AG04450 (cell line): ENCODE data around the gene TAF9B. TPM values are rescaled to one million over a fixed set of nuclear protein-coding genes. Genes with fewer than 3 reads are reported as not detected.

ENCODE experiments used
- CTCF ChIA-PET: fragments of 300-600, 350-600 bp; formaldehyde crosslinking; extraction: SDS; loops from one replicate; lab custom pipeline; 2022; ENCODE audit warnings: antibody characterized with exemption, inconsistent platforms; lab: Charles Lee
- POLR2A ChIA-PET: fragments of 350-600 bp; formaldehyde crosslinking; extraction: SDS; loops from one replicate; lab custom pipeline; 2021; ENCODE audit warnings: antibody characterized with exemption, inconsistent platforms; lab: Yijun Ruan, JAX
- DNase-seq: peaks from one replicate; pipeline ENCODE4 v3.0.0-alpha.2; 2011; ENCODE audit warnings: low read depth, low spot score
- H3K27ac ChIP-seq: one replicate; pipeline ENCODE4 v1.5.1; 2012; ENCODE audit warnings: low read depth, low read length, control low read depth
- H3K27me3 ChIP-seq: one replicate; pipeline ENCODE4 v1.6.0; 2012; ENCODE audit warnings: low read length; ENCODE audit not compliant: control insufficient read depth, insufficient read depth
- H3K4me3 ChIP-seq: 2 replicates; pipeline ENCODE4 v1.5.1; 2011; ENCODE audit warnings: mild to moderate bottlenecking, low read depth, low read length, control low read depth
- H3K9me3 ChIP-seq: 2 replicates; pipeline ENCODE4 v1.5.1; 2012; ENCODE audit warnings: low read length; ENCODE audit not compliant: control insufficient read depth, insufficient read depth
- CTCF ChIP-seq: IDR thresholded peaks from 2 replicates; pipeline ENCODE4 v1.5.1; 2011; ENCODE audit warnings: low read depth, low read length, control low read depth, inconsistent platforms
- polyA plus RNA-seq: library from polyadenylated mRNA; depleted of rRNA; stranded (reverse); fragments of >200 nt; gene quantifications from 2 replicates; pipeline ENCODE4 v1.2.3, GENCODE V29; 2011

TAF9B gene
- polyA plus RNA-seq, 1 experiment, result 42.5 TPM

DNA sequence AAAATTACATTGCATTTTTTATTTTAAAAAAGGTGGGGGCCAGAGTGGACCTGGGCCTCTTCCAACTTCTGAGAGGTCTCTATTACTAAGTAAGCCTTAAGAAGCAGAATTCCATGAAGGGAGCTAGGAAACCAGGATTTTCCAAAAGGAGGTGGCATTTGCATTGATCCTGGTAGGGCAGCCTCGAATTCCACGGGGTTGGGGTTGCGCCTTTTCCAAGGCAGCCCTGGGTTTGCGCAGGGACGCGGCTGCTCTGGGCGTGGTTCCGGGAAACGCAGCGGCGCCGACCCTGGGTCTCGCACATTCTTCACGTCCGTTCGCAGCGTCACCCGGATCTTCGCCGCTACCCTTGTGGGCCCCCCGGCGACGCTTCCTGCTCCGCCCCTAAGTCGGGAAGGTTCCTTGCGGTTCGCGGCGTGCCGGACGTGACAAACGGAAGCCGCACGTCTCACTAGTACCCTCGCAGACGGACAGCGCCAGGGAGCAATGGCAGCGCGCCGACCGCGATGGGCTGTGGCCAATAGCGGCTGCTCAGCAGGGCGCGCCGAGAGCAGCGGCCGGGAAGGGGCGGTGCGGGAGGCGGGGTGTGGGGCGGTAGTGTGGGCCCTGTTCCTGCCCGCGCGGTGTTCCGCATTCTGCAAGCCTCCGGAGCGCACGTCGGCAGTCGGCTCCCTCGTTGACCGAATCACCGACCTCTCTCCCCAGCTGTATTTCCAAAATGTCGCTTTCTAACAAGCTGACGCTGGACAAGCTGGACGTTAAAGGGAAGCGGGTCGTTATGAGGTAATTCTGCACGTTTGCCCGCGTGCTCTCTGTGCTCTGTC is 35.6 kb downstream of the TAF9B start, which contains the start of gene PGK1:
PGK1 (plus strand) TSS at position 626 of the 824 bp plus-strand sequence; CDS start at position 719, 93 bp downstream.
- TF ChIP-seq CTCF, result no peak
- peak; percentile 94 for DNase-seq
- H3K27me3 ChIP-seq, result no peaks in the 10 kb centered on the region
- POLR2A ChIA-PET, result interaction anchor here (0.9 to 1.1 kb wide), 3 partner anchors 36 to 205 kb away, joined by 3 read pairs; partner anchors contain the start of gene TAF9B
- CTCF ChIA-PET, result interaction anchor here (0.9 to 1.2 kb wide), 2 partner anchors 11 to 205 kb away, joined by 3 to 5 read pairs; partner anchors contain the start of gene COX7B
- no peaks in the 10 kb centered on the region for H3K9me3 ChIP-seq
- H3K4me3 ChIP-seq, result peak within 1 kb of the TSS; percentile 80
- peak within 1 kb of the TSS; percentile 89 for H3K27ac ChIP-seq

- Histone ChIP-seq H3K9me3 (no peaks in the 10 kb centered on the region), H3K4me3 (peak overlapping the region; percentile 59), H3K27me3 (no peaks in the 10 kb centered on the region), H3K27ac (peak overlapping the region; percentile 89)
- ChIA-PET CTCF (interaction anchor here (0.9 kb wide), 1 partner anchor 10 kb away, joined by 3 read pairs; no protein-coding TSS in a partner anchor), POLR2A (no interaction called here)
- no peak for DNase-seq
- TF ChIP-seq CTCF, result no peak
Measured at GRCh38 chrX:78103001-78103622, 36.3 kb downstream of the TAF9B start.

DNA sequence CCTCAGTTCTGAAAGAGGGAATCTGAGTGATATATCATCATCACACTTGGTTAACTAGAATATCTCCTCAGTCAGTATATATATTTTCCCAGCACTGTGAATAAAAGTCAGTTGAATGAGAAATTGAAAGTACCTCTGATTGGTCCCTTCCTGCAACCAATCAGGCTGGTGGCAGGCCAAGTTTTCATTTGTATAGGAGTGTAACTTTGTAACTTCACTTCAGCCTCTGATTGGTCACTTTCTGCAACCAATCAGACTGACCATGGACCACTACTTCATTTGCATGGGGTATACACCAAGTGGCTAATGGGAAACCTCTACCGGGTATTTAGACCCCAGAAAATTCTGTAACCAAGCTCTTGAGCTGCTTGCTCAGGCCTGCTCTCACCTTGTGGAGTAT is 37.4 kb downstream of the TAF9B start:
- Histone ChIP-seq H3K9me3 (no peaks in the 10 kb centered on the region), H3K27me3 (no peaks in the 10 kb centered on the region), H3K4me3 (no peak overlapping the region), H3K27ac (no peak overlapping the region)
- no peak for TF ChIP-seq CTCF
- POLR2A ChIA-PET, result no interaction called here
- CTCF ChIA-PET, result interaction anchor here (1.4 kb wide), 1 partner anchor 9 kb away, joined by 7 read pairs; no protein-coding TSS in a partner anchor
- no peak for DNase-seq

DNA sequence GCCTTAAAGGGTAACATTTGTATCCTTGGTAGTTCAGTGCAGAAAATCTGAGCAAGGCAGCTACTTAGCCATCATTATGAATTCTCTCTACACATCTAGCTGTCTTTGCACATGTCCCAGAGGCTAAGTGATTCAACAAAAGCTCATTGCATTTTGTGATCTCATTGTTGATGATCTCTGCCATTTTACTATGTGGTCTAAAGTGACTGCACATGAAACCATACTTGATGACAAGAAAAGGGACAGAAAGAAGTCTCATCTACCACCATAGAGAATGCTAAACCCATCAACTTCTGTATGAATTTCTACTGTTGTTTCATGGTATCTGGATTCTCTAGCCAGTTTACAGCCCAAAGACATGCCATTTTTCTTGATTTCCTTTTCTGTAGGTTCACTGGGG is 41.3 kb downstream of the TAF9B start:
- ChIA-PET CTCF (no interaction called here), POLR2A (no interaction called here)
- TF ChIP-seq CTCF, result no peak
- no peak overlapping the region for H3K4me3 ChIP-seq
- H3K27me3 ChIP-seq, result no peaks in the 10 kb centered on the region
- H3K27ac ChIP-seq, result no peak overlapping the region
- H3K9me3 ChIP-seq, result no peaks in the 10 kb centered on the region
- no peak for DNase-seq
